ENCODE data around the gene BARD1.
"Not testable (repeated sequence)": the region's sequence is repeated elsewhere in the genome, so short reads cannot be mapped to it uniquely, and the experiment has no call there.

BARD1 gene

DNA sequence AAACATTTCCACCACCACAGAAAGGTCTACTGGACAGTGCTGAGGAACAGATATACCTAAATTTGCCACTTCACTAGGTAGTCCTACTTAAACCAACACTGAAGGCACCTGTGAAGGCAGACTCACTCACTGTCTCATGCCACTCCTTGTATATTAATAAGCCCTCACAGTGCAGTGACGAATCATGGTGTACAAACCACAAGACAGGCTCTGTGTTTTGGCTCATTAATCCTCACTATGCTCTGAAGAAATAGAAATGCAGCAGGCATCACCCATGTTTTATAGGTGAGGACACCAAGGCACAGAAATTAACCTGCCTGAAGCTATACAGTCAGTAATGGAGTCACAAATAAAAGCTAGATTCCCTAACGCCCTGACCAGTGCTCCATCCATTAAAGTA, 44.3 kb downstream of the BARD1 start:
- no peak for DNase-seq (ENCODE audit: low read depth in 2 of 2)

DNA sequence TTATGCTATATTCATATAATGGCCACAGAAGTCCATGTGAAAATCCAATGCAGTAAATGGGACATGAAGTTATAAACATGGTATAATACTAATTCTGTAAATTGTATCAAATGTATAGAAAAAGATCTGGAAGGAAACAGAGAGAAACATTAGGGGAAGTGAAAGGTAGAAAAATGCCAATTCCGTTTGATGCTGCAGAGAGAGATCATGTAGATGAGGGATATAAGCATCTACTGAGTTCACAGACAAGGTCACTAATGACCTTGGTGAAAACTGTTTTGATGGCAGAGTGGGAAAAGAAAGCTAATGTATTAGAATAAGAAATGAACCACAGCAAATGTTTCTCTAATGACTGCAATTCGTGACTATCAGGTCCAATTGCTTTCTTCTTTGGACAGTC, 56.0 kb downstream of the BARD1 start:
- no peak for DNase-seq (ENCODE audit: low read depth in 2 of 2)

DNA sequence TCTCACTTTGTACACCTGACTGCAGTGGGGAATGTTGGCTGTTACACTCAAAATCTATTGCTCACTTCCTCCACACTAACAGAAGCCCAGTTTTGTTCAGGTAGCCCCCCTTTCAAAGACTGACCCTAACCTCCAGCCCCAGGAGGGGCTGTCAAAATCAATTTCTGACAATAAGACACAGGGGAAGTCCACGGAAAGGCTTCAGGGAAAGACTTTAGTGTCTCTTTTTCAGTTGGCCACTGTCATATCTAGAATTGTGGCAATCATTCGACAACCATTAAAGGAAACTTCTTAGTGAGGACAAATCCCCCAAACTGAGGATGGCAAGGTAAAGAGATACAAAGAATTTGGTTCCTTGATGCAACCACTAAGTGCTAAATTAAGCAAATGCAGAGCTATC, 59.0 kb downstream of the BARD1 start:
- no peak for DNase-seq (ENCODE audit: low read depth in 2 of 2)

DNA sequence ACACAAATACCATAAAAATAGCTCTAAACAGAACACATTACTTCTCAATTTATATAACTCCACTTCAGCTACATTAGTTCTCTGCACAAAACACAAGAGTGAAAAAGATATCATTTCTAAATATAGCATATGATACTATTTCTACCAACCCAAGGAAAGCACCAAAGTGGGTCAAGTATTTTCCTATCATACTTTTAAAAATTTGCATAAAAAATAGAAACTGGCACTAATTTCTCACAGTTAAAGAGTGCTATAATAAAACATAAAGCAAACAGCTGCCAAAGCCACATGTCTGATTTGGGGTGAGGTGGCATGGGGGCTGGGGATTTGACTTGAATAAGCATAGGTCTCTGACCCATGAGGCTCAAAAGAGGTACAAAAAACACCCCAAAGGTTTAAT, 61.5 kb downstream of the BARD1 start:
- no peak for DNase-seq (ENCODE audit: low read depth in 2 of 2)

DNA sequence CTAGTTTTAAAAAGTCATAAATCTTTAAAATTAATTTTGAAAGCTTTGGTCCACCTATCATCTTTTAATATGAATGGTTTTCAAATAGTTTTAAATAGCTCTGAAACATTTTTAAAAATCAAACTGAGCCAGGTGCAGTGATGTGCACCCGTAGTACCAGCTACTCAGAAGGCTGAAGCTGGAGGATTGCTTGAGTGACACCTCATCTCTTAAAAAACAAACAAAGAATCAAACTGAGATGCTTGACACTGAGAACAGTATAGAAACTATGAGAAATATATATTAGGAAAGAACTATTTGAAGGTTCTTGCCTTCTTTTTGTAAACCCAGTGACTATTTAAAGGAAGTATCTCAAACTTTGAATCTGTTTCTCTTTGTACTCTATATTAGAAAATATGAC, 67.4 kb downstream of the BARD1 start:
- DNase-seq (ENCODE audit: low read depth in 2 of 2): no peak

DNA sequence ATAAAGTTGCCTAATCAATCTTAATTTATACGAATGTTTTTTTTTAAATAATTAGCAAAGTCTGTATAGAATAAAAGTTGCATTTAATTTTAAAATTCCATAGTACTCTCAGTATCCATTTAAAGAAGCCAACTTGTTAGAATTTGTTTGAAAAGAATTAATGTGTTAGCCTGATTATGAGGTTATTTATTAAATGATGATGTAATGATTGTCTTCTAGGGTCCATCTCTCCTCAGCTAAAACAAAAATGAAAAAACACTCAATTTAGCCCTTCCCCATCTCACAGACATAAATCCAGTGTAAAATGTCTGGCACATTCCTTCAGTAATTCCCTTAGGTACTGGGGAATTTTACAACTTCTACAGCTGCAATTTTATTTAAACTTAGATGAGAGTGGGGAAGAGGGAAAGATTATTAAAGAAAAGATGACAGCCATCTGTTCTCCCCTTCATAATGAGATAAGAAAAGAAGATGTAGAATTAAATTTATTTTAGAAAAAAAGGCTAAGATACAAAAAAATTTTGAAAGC, 68.6 kb downstream of the BARD1 start:
- DNase-seq (ENCODE audit: low read depth in 2 of 2): no peak

DNA sequence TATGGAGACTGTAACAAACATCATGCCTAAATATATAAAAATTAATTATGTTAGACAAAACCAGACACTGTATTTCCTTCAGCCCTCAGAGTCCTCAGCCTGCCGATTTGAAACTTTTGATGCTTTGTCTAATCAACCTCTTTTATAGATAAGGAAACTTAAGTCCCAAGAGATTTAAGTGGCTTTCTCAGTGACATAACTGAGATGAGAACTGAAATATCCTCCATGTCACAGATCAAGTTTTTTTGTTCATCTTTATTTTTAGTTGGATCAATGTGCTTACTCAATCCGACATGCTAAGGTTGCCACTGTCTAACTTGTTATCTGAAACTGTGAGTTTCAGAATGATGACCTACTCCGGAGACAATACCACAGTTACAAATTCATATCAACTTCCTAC, 72.3 kb downstream of the BARD1 start:
- no peak for DNase-seq (ENCODE audit: low read depth in 2 of 2)

DNA sequence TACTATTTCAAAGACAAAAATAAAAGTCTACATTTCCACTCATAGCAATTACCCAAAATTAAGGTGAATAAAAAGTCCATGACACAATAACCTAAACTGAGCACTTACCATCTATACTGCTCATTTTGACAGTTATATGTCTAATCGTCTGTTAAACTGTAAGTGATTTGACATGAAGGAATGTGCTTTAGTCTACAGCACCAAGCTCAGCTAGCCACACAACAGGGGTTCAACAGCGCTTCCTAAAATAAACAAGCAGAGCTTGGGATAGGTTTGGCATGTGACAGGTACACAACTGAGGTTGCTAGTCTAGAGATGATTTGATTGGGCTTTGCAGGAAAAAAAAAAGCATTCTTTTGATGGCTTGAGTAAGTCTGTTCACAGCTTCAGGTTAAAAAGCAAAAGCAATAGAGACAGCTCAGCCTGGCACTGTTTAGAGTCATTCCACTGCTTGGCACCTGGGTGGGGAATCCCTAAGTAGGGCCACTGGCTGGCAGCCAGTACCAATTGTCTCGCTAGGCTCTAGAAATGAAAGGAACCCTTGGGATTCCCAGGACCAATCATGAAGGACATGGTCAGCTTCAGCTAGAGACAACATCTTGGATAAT, 78.6 kb downstream of the BARD1 start:
- DNase-seq (ENCODE audit: low read depth in 2 of 2): no peak

DNA sequence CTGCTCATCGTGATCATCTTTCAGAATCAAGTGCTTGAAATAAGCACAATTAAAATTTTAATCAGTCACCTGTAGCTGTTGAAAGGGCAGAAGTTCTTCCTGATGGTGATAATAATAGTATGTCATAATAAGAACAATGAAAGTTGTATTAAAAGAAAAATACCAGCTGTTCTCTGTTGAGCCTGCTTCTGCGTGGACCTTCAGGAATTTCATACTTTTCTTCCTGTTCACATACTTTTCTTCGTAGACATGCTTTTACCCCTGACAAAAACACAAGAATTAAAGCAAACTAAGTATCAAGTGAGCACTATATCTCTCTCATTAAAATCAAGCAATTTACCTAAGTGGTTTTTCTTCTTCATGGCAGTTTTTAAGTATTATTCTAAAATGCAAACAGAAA, 79.2 kb downstream of the BARD1 start:
- DNase-seq (ENCODE audit: low read depth in 2 of 2): no peak

DNA sequence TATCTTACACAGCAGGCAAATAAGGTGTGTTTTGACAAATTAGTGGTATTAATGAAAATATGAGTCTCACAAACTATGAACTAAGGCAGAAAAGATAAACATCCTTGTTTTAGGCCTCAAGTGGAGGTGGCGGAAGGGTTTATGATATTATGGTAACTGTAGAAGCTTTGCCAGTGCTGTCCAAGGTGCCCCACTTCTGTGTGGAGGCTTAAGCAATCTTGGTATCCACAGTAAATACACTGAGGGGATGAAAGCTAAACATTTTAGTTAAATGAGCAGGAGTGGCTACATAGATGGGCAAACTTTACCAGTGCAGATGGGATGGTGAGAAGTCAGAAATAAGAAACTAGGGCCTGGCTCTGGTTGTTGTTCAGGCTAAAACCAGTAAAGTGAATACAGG, 84.7 kb downstream of the BARD1 start:
- DNase-seq (ENCODE audit: low read depth in 2 of 2): no peak

DNA sequence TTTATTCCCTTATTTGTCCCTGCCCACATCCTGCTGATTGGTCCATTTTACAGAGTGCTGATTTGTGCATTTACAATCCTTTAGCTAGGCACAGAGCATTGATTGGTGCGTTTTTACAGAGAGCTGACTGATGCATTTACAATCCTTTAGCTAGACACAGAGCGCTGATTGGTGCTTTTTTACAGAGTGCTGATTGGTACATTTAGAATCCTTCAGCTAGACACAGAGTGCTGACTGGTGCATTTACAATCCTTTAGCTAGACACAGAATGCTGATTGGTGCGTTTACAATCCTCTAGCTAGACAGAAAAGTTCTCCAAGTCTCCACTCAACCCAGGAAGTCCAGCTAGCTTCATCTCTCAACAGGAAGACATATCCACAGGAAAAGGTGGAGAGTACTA, 91.6 kb downstream of the BARD1 start:
- DNase-seq (ENCODE audit: low read depth in 2 of 2): not testable (repeated sequence)

DNA sequence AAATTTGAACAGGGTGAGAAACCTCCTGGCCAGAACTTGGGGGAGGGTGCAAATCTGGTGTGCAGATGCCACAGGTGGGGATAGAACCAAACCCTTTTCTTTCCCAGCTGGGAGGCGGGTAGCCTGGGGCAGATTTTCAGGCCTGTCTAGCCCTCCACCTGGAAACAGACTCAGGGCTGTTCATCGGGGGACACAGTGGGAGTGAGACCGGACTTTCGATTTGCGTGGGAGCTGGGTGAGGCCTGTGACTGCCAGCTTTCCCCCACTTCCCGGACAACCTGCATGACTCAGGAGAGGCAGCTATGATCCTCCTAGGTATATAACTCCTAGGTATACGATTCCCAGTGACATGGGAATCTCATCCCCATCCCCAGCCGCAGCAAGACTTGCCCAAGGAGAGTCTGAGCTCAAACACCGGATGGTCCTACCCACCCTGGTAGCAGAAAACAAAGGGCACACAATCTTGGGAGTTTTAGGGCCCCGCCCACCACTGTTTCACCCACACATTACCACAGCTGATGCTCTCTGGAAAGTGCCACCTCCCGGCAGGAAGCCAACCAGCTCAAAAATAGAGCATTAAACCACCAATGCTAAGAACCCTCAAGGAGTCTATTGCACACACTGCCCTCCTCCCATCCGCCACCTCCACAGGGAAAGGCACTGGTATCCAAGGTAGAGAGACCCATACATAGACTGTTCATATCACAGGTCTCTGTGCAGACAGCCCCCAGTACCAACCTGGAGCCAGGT, 92.5 kb downstream of the BARD1 start:
- no peak for DNase-seq (ENCODE audit: low read depth in 2 of 2)

DNA sequence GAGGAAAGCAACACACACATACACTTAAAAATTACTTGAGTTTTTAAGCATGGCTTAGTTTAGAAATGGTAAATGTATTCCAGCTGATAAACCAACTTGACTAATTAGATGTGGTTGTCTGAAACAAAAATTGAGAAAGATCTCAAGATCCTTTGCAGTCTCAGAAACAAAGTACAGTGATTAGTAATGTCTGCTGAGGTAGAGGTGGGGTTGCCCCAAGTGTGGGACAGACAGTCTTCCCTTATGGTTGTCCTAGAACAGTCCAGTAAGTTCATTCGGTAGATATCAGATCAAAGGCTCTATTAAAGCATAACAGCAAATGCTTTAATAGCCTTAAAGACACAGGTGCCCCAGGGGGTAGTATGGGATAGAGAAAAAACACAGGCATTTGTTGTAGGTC, 94.5 kb downstream of the BARD1 start:
- DNase-seq (ENCODE audit: low read depth in 2 of 2): no peak

DNA sequence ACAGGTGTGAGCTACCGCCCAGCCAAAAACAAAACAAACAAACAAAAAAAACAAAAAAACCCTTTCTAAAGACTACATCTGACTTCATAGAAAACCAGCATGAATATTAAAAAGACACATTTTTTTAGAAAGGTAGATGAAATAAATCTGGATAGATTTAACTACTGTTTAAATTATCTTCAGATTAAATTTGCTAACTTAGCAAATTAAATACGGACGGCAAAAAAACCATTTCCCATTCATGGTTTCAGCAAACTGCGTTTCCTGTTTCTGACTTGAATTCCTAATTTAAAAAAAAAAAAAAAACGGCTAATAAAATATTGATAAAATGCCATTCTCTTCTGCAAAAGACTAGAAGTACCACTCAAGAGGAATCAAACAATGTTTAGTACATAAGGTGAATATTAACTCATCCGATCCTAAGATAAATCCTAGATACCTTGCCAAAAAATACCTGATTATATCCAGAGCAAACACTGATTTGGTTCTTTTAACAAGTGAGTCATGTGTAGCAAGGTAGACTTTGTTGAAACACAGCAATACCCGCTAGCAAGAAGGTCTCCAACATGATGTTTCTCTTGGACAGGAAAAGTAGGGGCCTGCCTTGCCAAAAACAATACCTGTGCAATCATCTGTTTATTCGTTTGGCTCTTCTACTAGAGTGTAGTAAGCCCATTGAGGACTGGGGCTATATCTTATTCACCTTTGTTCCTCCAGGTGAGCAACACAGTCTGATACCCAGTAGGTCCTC, 96.2 kb downstream of the BARD1 start:
- DNase-seq (ENCODE audit: low read depth in 2 of 2): no peak

DNA sequence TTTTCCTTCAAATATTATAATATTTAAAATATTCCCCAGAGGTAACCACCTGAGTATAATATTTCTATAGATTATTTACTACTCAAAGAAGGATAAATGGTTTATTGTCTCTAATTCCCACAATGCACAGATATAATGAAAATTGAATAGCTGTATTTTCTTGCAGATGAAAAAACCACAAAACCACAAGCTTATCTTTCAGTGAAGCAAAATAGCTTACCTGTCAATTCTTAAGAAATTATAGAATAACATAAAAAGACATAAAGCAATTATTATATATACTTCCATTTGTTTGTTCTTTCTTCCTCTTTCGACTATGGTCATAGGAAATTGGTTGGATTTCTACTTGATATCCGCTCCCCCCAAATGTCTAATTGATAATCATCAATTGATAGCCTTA, 98.8 kb downstream of the BARD1 start:
- no peak for DNase-seq (ENCODE audit: low read depth in 2 of 2)

DNA sequence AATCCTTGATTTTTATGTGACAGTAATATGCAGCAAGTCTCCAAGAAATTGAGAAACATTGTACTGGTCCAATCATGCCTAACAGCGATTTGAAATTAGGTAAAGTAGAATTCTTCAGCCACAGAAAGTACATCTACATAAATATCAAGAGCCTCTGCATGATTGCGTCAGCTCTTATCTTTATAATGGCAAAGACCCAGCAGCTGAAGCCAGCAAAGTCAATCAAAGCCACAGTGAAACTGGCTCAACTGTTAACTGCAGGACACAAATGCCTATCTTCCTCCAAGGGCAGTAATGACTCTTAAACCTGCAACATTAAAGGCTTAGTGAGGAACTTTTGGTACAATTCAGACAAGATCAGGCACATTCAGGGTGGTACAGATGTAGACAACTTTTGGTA, 102.5 kb downstream of the BARD1 start:
- no peak for DNase-seq (ENCODE audit: low read depth in 2 of 2)

DNA sequence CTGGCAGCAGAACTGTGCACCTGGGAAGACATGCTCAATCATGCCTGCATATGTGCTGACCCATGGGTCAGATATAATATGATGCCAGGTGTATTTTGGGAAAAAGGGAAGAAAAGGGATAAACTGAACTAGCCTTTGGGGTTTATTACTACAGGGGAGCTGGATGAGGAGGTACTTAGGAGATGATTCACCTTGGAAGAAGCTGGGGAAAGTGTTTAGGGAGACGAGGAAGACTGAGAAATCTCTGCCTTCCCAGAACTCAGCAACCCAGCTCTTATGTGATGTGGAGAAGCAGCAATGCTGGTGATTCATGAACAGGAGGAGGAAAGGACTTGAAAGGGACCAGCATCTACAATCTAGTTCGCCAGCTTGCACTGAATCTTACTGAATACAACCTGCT, 110.2 kb downstream of the BARD1 start:
- no peak for DNase-seq (ENCODE audit: low read depth in 2 of 2)

DNA sequence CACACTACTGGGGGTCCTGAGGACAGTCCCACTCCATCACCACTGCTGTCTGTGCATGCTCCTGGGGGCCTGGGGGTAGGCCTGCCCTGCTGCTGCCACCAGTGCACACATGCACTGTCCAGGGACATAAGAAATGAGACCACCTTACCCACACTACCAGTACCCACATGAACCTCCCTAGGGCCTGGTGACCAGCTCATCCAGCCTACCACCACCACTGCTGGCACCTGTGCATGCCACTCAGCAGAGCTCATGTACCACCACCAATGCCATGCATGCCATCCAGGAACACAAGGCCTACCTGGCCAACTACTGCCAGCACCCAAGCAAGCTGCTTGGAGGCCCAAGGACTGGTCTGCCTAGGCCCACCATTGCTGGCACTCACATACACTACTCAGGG, 112.8 kb downstream of the BARD1 start:
- DNase-seq (ENCODE audit: low read depth in 2 of 2): no peak

DNA sequence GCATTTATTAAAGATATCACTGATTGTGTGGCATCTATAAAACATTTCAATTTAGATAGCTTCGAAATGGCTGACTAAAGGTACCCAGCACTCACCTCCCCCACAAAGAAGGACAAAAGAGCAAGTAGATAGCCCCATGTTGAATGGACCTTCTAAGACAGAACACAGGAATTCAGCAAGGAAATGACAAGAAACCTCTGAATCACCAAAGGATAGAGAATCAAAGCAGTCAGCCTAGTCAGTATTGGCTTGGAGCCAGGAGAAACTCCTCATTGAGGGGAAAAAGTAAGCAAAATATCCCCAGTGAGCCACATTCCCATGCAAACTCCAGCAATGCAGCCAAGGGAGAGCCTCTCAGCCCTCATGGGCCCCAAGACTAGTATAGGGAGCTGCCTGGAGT, 113.7 kb downstream of the BARD1 start:
- no peak for DNase-seq (ENCODE audit: low read depth in 2 of 2)

DNA sequence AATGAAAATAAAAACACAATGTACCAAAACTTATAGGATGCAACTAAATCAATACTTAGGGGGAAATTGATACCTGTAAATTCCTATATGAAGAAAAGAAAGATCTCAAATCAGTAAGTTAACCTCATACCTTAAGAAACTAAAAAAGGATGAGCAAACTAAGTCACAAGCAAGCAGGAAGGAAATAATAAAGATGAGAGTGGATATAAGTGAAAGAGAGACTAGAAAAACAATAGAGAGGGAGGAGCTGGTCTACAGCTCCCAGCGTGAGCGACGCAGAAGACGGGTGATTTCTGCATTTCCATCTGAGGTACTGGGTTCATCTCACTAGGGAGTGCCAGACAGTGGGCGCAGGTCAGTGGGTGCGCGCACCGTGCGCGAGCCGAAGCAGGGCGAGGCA, 125.9 kb downstream of the BARD1 start:
- DNase-seq (ENCODE audit: low read depth in 2 of 2): not testable (repeated sequence)

DNA sequence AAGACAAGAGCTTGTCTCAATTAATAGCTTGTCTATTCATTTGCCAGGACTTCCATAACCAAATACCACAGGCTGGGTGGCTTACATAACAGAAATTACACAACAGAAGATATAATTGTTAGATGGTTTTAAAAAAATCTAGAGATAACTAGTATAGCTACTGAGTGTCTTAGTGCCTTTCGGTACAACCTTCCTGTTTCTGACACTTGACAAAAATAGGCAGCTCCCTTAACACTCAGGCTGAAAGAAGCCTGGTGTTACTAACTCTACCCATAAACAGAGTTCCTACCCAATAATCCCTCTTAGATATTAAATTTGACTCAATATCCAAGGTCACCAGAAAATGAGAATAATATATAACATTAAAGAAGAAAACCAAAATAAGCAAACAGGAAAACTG, 129.7 kb downstream of the BARD1 start:
- DNase-seq (ENCODE audit: low read depth in 2 of 2): no peak

DNA sequence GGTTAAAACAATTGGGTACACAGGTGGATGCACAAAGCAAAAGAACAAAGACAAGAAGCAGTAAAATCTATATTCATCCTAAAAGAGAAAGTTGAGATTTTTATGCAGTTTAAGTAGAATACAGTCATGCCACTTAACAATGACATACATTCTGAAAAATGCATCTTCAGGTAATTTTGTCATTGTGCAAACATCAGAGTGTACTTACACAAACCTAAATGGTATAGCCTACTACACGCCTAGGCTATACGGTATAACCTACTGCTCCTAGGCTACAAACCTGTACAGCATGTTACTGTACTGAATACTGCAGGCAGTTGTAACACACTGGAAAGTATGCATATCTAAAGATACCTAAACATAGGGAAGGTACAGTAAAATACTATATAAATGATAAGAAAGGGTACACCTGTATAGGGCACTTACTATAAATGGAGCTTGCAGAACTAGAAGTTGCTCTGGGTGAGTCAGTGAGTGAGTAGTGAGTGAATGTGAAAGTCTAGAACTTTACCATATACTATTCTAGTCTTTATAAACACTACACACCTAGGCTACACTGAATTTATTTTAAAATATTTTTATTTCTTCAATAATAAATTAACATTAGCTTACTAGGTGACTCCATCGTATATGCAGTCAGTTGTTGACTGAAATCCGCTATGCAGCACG, 132.9 kb downstream of the BARD1 start:
- no peak for DNase-seq (ENCODE audit: low read depth in 2 of 2)
